Measurements from ENCODE around the gene SLC25A22. TPM values are rescaled to one million over a fixed set of nuclear protein-coding genes. Genes with fewer than 3 reads are reported as not detected.

SLC25A22 gene
- polyA plus RNA-seq, 1 donor (not counting 4 experiments of a cell fraction or from before 2014, with no cell fraction given): 13.5 TPM

DNA sequence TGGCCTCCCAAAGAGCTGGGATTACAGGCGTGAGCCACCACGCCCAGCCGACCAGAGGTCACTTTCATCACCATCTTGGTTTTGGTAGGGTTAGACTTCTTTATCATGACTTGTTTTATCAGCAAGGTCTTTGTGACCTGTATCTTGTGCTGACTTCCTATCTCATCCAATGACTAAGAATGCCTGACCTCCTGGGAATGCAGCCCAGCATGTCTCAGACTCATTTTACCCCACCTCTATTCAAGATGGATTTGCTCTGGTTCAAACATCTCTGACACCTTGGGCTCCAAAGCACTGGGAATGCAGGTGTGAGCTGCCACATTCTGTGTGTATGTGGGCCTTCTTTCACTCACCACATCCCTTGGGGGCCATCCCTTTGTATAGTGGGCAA lies 55.9 kb downstream of the SLC25A22 start:
- no peak overlapping the region for H3K4me3 ChIP-seq (ENCODE audit: control insufficient read depth in 2 of 3, extremely low read depth in 1 of 3, insufficient read depth in 2 of 3, low read depth in 1 of 3, low read length in 3 of 3)
- no peaks in the 10 kb centered on the region for H3K9me3 ChIP-seq (ENCODE audit: control insufficient read depth, low read depth, low read length)
- H3K9me1 ChIP-seq (ENCODE audit: control insufficient read depth, extremely low read depth, insufficient read depth, low read length): no peaks in the 10 kb centered on the region
- H3K4me2 ChIP-seq (ENCODE audit: control insufficient read depth, extremely low read depth, insufficient read depth, low read depth, low read length): no peak overlapping the region
- H3K79me2 ChIP-seq (ENCODE audit: control insufficient read depth, insufficient read depth, low read length): no peaks in the 10 kb centered on the region
- TF ChIP-seq, protein P1, sequence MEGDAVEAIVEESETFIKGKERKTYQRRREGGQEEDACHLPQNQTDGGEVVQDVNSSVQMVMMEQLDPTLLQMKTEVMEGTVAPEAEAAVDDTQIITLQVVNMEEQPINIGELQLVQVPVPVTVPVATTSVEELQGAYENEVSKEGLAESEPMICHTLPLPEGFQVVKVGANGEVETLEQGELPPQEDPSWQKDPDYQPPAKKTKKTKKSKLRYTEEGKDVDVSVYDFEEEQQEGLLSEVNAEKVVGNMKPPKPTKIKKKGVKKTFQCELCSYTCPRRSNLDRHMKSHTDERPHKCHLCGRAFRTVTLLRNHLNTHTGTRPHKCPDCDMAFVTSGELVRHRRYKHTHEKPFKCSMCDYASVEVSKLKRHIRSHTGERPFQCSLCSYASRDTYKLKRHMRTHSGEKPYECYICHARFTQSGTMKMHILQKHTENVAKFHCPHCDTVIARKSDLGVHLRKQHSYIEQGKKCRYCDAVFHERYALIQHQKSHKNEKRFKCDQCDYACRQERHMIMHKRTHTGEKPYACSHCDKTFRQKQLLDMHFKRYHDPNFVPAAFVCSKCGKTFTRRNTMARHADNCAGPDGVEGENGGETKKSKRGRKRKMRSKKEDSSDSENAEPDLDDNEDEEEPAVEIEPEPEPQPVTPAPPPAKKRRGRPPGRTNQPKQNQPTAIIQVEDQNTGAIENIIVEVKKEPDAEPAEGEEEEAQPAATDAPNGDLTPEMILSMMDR (optimal IDR thresholded peaks at IDR 0.05 in 1 of 3, IDR thresholded peaks at IDR 0.05 in 1 of 3, conservative IDR thresholded peaks at IDR 0.05 in 1 of 3; ENCODE audit: extremely low read depth in 1 of 3, insufficient read depth in 2 of 3, low read length in 3 of 3): no peak
- TF ChIP-seq EZH2 (IDR thresholded peaks at IDR 0.05; ENCODE audit: low read length): no peak
- H3K36me3 ChIP-seq (ENCODE audit: control insufficient read depth in 2 of 2, extremely low read depth in 1 of 2, insufficient read depth in 2 of 2, low read length in 2 of 2): no peaks in the 10 kb centered on the region
- FAIRE-seq: no peak
- H4K20me1 ChIP-seq (ENCODE audit: control insufficient read depth, extremely low read depth, insufficient read depth, low read length): no peaks in the 10 kb centered on the region
- H3K9ac ChIP-seq (ENCODE audit: control insufficient read depth, extremely low read depth, insufficient read depth, low read length): no peak overlapping the region
- H3K4me1 ChIP-seq (ENCODE audit: control insufficient read depth, extremely low read depth, insufficient read depth, low read length): peaks cover 17% of the 10 kb centered on the region
- dilution Hi-C loops (cut with MboI; ENCODE audit: extremely low pct_ligation_motif_present, low sequenced_read_pairs): no loop called here
- no peak overlapping the region for H2AFZ ChIP-seq (ENCODE audit: control insufficient read depth, low read length)
- DNase-seq (ENCODE audit: low read depth, low spot score): no peak
- H3K27ac ChIP-seq (ENCODE audit: control insufficient read depth, insufficient read depth, low read length): no peak overlapping the region
- H3K27me3 ChIP-seq (ENCODE audit: control insufficient read depth, extremely low read depth, insufficient read depth, low read length): no peaks in the 10 kb centered on the region

Small RNAs within 50 kb of the gene (small RNA-seq; reads per million reads assigned to genes)
- 0 reads per million in 3 experiments for gene SNORA52 (ENCODE audit: insufficient read length in 3 of 3, low read depth in 3 of 3, low replicate concordance in 1 of 3)

Other genes with a start within 250 kb of the SLC25A22 start
- 0.94 to 1.5 TPM (median 1.2 TPM) in 3 replicates for gene LMNTD2, start 237.5 kb downstream of the SLC25A22 start, polyA plus RNA-seq
- gene RASSF7, start 237.3 kb downstream of the SLC25A22 start, polyA plus RNA-seq: 23.1 to 63.6 TPM (median 24.3 TPM) in 3 replicates
- gene PHRF1, start 221.8 kb downstream of the SLC25A22 start, polyA plus RNA-seq: 10.7 to 15.2 TPM (median 13.7 TPM) in 3 replicates
- 7.1 to 10.9 TPM (median 9.5 TPM) in 3 replicates for gene IRF7, start 182.3 kb downstream of the SLC25A22 start, polyA plus RNA-seq
- not detected in 3 replicates for gene CDHR5, start 173.3 kb downstream of the SLC25A22 start, polyA plus RNA-seq
- not detected in 3 replicates for gene SCT, start 171.1 kb downstream of the SLC25A22 start, polyA plus RNA-seq
- not detected in 3 replicates for gene DRD4, start 161.0 kb downstream of the SLC25A22 start, polyA plus RNA-seq
- 8.1 to 13.1 TPM (median 8.2 TPM) in 3 replicates for gene DEAF1, start 103.1 kb downstream of the SLC25A22 start, polyA plus RNA-seq
- gene TMEM80, start 102.5 kb downstream of the SLC25A22 start, polyA plus RNA-seq: 19.5 to 32.8 TPM (median 29.8 TPM) in 3 replicates
- gene EPS8L2, start 92.0 kb downstream of the SLC25A22 start, polyA plus RNA-seq: 81.4 to 297 TPM (median 114 TPM) in 3 replicates
- 162 to 200 TPM (median 170 TPM) in 3 replicates for gene TALDO1, start 50.8 kb downstream of the SLC25A22 start, polyA plus RNA-seq
- 24.4 to 48.0 TPM (median 24.6 TPM) in 3 replicates for gene GATD1, start 20.8 kb downstream of the SLC25A22 start, polyA plus RNA-seq
- gene CEND1, start 8.2 kb downstream of the SLC25A22 start, polyA plus RNA-seq: not detected in 3 replicates
- gene PIDD1, start 7.0 kb upstream of the SLC25A22 start, polyA plus RNA-seq: 2.5 to 6.4 TPM (median 2.9 TPM) in 3 replicates
- 632 to 1,901 TPM (median 797 TPM) in 3 replicates for gene RPLP2, start 11.7 kb upstream of the SLC25A22 start, polyA plus RNA-seq
- 5.3 to 14.3 TPM (median 10.2 TPM) in 3 replicates for gene PNPLA2, start 20.6 kb upstream of the SLC25A22 start, polyA plus RNA-seq
- 0.17 to 1.1 TPM (median 0.34 TPM) in 3 replicates for gene CRACR2B, start 29.6 kb upstream of the SLC25A22 start, polyA plus RNA-seq
- 434 to 997 TPM (median 500 TPM) in 3 replicates for gene CD151, start 34.7 kb upstream of the SLC25A22 start, polyA plus RNA-seq
- gene POLR2L, start 44.2 kb upstream of the SLC25A22 start, polyA plus RNA-seq: 145 to 308 TPM (median 245 TPM) in 3 replicates
- gene TSPAN4, start 44.6 kb upstream of the SLC25A22 start, polyA plus RNA-seq: 42.1 to 73.0 TPM (median 70.8 TPM) in 3 replicates
- 23.0 to 37.4 TPM (median 27.2 TPM) in 3 replicates for gene CHID1, start 112.5 kb upstream of the SLC25A22 start, polyA plus RNA-seq
- 42.4 to 79.1 TPM (median 47.8 TPM) in 3 replicates for gene AP2A2, start 127.6 kb upstream of the SLC25A22 start, polyA plus RNA-seq
- not detected in 3 replicates for gene MUC6, start 238.4 kb upstream of the SLC25A22 start, polyA plus RNA-seq